Measurements from ENCODE around the gene EMILIN1.

Gene EMILIN1

GRCh38 chr2:27127883-27128667, 49.7 kb downstream of the EMILIN1 start:
- DNase-seq, result no peak

GRCh38 chr2:27128668-27129571, 50.5 kb downstream of the EMILIN1 start:
- DNase-seq, result no peak

- no peak for DNase-seq
These were observed 52.0 kb downstream of the EMILIN1 start for GRCh38 chr2:27130396-27130795.

- DNase-seq, result no peak
These were observed 53.0 kb downstream of the EMILIN1 start for GRCh38 chr2:27131429-27131828.

- peak in 1 of 5 donors; percentile 27 for DNase-seq
These were observed 54.9 kb downstream of the EMILIN1 start for GRCh38 chr2:27133195-27133875.

GRCh38 chr2:27133905-27134780, 55.7 kb downstream of the EMILIN1 start, which contains the start of gene PREB:
TSS of gene PREB (minus strand) at chr2:27134636. CDS start at chr2:27134421, 215 bp downstream.
- DNase-seq, result peak; percentile 96 to 99 (median 97)

- DNase-seq, result no peak
These were observed 56.5 kb downstream of the EMILIN1 start for GRCh38 chr2:27134781-27135477.

GRCh38 chr2:27135478-27135955, 57.1 kb downstream of the EMILIN1 start:
- DNase-seq, result no peak

All from T-helper 1 cell (primary cell).